K562 (cell line): Measurements from ENCODE around the gene ABLIM2. TPM values are rescaled to one million over a fixed set of nuclear protein-coding genes. Genes with fewer than 3 reads are reported as not detected.
A peak's percentile ranks its signal among the peaks of the same experiment; 100 is the strongest.

Experiments
- ATAC-seq: fragments of 200-7000 bp; cut with Tn5 transposase; 3 replicates; pipeline ENCODE4 v1.9.1; 2020; ENCODE audit warnings: moderate library complexity
- BruUV-seq: library from RNA; stranded (reverse); fragments of 400-500 nt; replicated peaks from 2 replicates; lab custom pipeline; 2021; lab: Mats Ljungman, UMichigan
- CTCF ChIA-PET: fragments of 300-600 bp; formaldehyde crosslinking; extraction: SDS; loops from one replicate; lab custom pipeline; 2021; ENCODE audit warnings: low intra/inter-chr PET ratio; lab: Yijun Ruan, JAX
- POLR2A ChIA-PET: fragments of 300-600, 350-650 bp; sonication (Branson Sonifier 250); formaldehyde crosslinking; extraction: SDS; loops from one replicate; lab custom pipeline; 2021; ENCODE audit warnings: antibody characterized with exemption, inconsistent platforms; lab: Yijun Ruan, JAX
- DNase-seq, 4 experiments: peaks; one replicate each; pipeline versions ENCODE4 v3.0.0 to v3.0.0-alpha.2; 2011 to 2018; ENCODE audit warnings: low spot score in 3 of 4, mixed read lengths in 3 of 4; ENCODE audit errors: extremely low read depth in 1 of 4
- FAIRE-seq: peaks from 2 replicates; lab custom pipeline; 2011; peaks lifted over from hg19 to GRCh38; lab: Jason Lieb, UNC
- H2AFZ ChIP-seq: 2 replicates; pipeline ENCODE4 v1.6.0; 2011; ENCODE audit warnings: low read depth, low read length, control low read depth, inconsistent platforms
- H3K27ac ChIP-seq: fragments of 200-600 bp; 3 replicates; pipeline ENCODE4 v1.8.0; 2011; ENCODE audit warnings: low read depth, mild to moderate bottlenecking, control low read depth, inconsistent platforms, low read length, moderate library complexity, mixed read lengths; ENCODE audit errors: extremely low read depth
- H3K27me3 ChIP-seq, 2 experiments: fragments of 300-600 bp in 1 of 2; 2 replicates in 1 of 2; 3 replicates in 1 of 2; pipeline versions ENCODE4 v1.6.0 to v1.8.0; 2011; ENCODE audit warnings: inconsistent platforms in 2 of 2, low read length in 2 of 2, mild to moderate bottlenecking in 1 of 2, mixed read lengths in 1 of 2, moderate library complexity in 1 of 2; ENCODE audit not compliant: control insufficient read depth in 2 of 2, insufficient read depth in 2 of 2
- H3K36me3 ChIP-seq: fragments of 300-600 bp; 3 replicates; pipeline ENCODE4 v1.8.0; 2011; ENCODE audit warnings: mild to moderate bottlenecking, low read length, inconsistent platforms; ENCODE audit not compliant: control insufficient read depth, insufficient read depth
- H3K4me1 ChIP-seq, 2 experiments: fragments of 200-600 bp in 1 of 2; replicated peaks in 1 of 2; 2 replicates in 1 of 2; 3 replicates in 1 of 2; pipeline versions ENCODE4 v1.5.1 to v1.8.0; 2011; ENCODE audit warnings: inconsistent platforms in 2 of 2, low read length in 2 of 2, mild to moderate bottlenecking in 1 of 2, mixed read lengths in 1 of 2, moderate library complexity in 1 of 2; ENCODE audit not compliant: control insufficient read depth in 2 of 2, insufficient read depth in 2 of 2
- H3K4me2 ChIP-seq: 2 replicates; pipeline ENCODE4 v1.6.1; 2011; ENCODE audit warnings: low read length, control low read depth, inconsistent platforms, mixed read lengths; ENCODE audit not compliant: insufficient read depth
- H3K4me3 ChIP-seq: fragments of 200-600 bp; sonication (generic), shearing (Covaris generic); 2 replicates; pipeline ENCODE4 v1.5.1; 2016; ENCODE audit warnings: control low read depth, inconsistent platforms
- H3K79me2 ChIP-seq: fragments of 200-600 bp; 3 replicates; pipeline ENCODE4 v1.8.0; 2011; ENCODE audit warnings: low read length, inconsistent platforms; ENCODE audit not compliant: control insufficient read depth, insufficient read depth
- H3K9ac ChIP-seq, 2 experiments: 2 replicates each; pipeline versions ENCODE4 v1.6.0 to v1.6.1; 2011; ENCODE audit warnings: low read depth in 2 of 2, low read length in 2 of 2, control low read depth in 1 of 2, inconsistent platforms in 1 of 2, mild to moderate bottlenecking in 1 of 2, mixed read lengths in 1 of 2; ENCODE audit not compliant: insufficient read depth in 1 of 2
- H3K9me1 ChIP-seq: one replicate; pipeline ENCODE4 v1.6.0; 2011; ENCODE audit warnings: inconsistent platforms, mild to moderate bottlenecking, low read length, moderate library complexity; ENCODE audit not compliant: control insufficient read depth, insufficient read depth
- H3K9me3 ChIP-seq: replicated peaks from 2 replicates; pipeline ENCODE4 v1.5.1; 2011; ENCODE audit warnings: low read depth, low read length, inconsistent platforms; ENCODE audit not compliant: control insufficient read depth, insufficient read depth
- H4K20me1 ChIP-seq: replicated peaks from 2 replicates; pipeline ENCODE4 v1.6.1; 2011; ENCODE audit warnings: low read length, inconsistent platforms, mixed read lengths; ENCODE audit not compliant: control insufficient read depth, insufficient read depth
- BCOR ChIP-seq: fragments of 450-650 bp; IDR thresholded peaks from 2 replicates; pipeline ENCODE4 v1.6.1; 2016
- CBX3 ChIP-seq, 2 experiments: IDR thresholded peaks; 1 replicate in 1 of 2; 2 replicates in 1 of 2; pipeline ENCODE4 v1.6.1; 2012; ENCODE audit warnings: inconsistent platforms in 2 of 2, low read length in 2 of 2, borderline replicate concordance in 1 of 2, control low read depth in 1 of 2
- CREB3 ChIP-seq: fragments of 450-650 bp; conservative IDR thresholded peaks from 2 replicates; pipeline ENCODE4 v1.6.1; 2016; ENCODE audit warnings: missing genetic modification characterization, low read depth, mild to moderate bottlenecking, missing compliant biosample characterization, moderate library complexity
- CSDE1 ChIP-seq, 2 experiments: fragments of 450-650 bp; IDR thresholded peaks; 2 replicates each; pipeline ENCODE4 v1.6.1; 2016; ENCODE audit warnings: mild to moderate bottlenecking in 1 of 2
- GABPB2 ChIP-seq: fragments of 250-450 bp; sonication (Bioruptor Pico); conservative IDR thresholded peaks from 2 replicates; pipeline ENCODE4 v1.5.1; 2021; ENCODE audit warnings: mild to moderate bottlenecking
- MIER1 ChIP-seq: fragments of 450-650 bp; IDR thresholded peaks from 2 replicates; pipeline ENCODE4 v1.6.1; 2016; ENCODE audit warnings: antibody characterized with exemption, mild to moderate bottlenecking, low read depth
- PCBP2 ChIP-seq: fragments of 200-400 bp; formaldehyde crosslinking; IDR thresholded peaks from 2 replicates; pipeline ENCODE4 v1.6.1; 2018; ENCODE audit warnings: low read length, low read depth, mild to moderate bottlenecking, moderate library complexity; ENCODE audit not compliant: poor library complexity, severe bottlenecking
- PTBP1 ChIP-seq: fragments of 200-400 bp; formaldehyde crosslinking; IDR thresholded peaks from 2 replicates; pipeline ENCODE4 v1.6.1; 2017; ENCODE audit warnings: low read depth, low read length
- PTTG1 ChIP-seq: fragments of 450-650 bp; IDR thresholded peaks from 2 replicates; pipeline ENCODE4 v1.6.1; 2016; ENCODE audit warnings: low read depth, mild to moderate bottlenecking, missing genetic modification characterization, missing compliant biosample characterization
- RBM25 ChIP-seq: fragments of 200-400 bp; formaldehyde crosslinking; IDR thresholded peaks from 2 replicates; pipeline ENCODE4 v1.6.1; 2018; ENCODE audit warnings: low read length, low read depth, moderate library complexity; ENCODE audit not compliant: severe bottlenecking
- STAT5B ChIP-seq: fragments of 250-450 bp; sonication (Bioruptor Pico); IDR thresholded peaks from 2 replicates; pipeline ENCODE4 v1.8.0; 2021; ENCODE audit warnings: mild to moderate bottlenecking, inconsistent platforms
- TOE1 ChIP-seq, 2 experiments: fragments of 450-650 bp in 1 of 2; sonication (generic) in 1 of 2; formaldehyde crosslinking in 1 of 2; IDR thresholded peaks; 2 replicates each; pipeline versions ENCODE4 v1.7.1 to v1.8.0; 2016 to 2022; ENCODE audit warnings: borderline replicate concordance in 2 of 2, mild to moderate bottlenecking in 2 of 2, antibody characterized with exemption in 1 of 2, inconsistent platforms in 1 of 2, low read depth in 1 of 2, missing genetic modification reagents in 1 of 2, moderate library complexity in 1 of 2
- ZBTB17 ChIP-seq: fragments of 450-650 bp; formaldehyde crosslinking; IDR thresholded peaks from 2 replicates; pipeline ENCODE4 v1.4.0; 2020; ENCODE audit warnings: mild to moderate bottlenecking
- ZC3H11A ChIP-seq: IDR thresholded peaks from 2 replicates; pipeline ENCODE4 v1.6.1; 2012; ENCODE audit warnings: low read depth, low read length, improper control_type of control experiment
- ZC3H8 ChIP-seq: fragments of 450-650 bp; IDR thresholded peaks from 2 replicates; pipeline ENCODE4 v1.6.1; 2017
- ZFP36 ChIP-seq: fragments of 150-350 bp; IDR thresholded peaks from 2 replicates; pipeline ENCODE4 v1.6.1; 2018; ENCODE audit warnings: low read length, low read depth; ENCODE audit not compliant: partially characterized antibody
- ZNF324 ChIP-seq: fragments of 250-450 bp; sonication (Bioruptor Pico); IDR thresholded peaks from 2 replicates; pipeline ENCODE4 v1.4.0; 2020; ENCODE audit warnings: mild to moderate bottlenecking
- ZNF436 ChIP-seq: fragments of 250-450, 450-650 bp; sonication (Bioruptor Pico); formaldehyde crosslinking; IDR thresholded peaks from 2 replicates; pipeline ENCODE4 v1.7.0; 2020; ENCODE audit warnings: mild to moderate bottlenecking
- ZNF583 ChIP-seq: fragments of 250-450 bp; sonication (Bioruptor Pico); IDR thresholded peaks from 2 replicates; pipeline ENCODE4 v1.4.0; 2020
- ZNF766 ChIP-seq: fragments of 200-800 bp; sonication (Bioruptor generic); conservative IDR thresholded peaks from 2 replicates; pipeline ENCODE4 v1.6.1; 2016; ENCODE audit warnings: missing genetic modification characterization, missing compliant biosample characterization
- WGBS: fragments of 100-300 bp; shearing (Covaris generic); methylation state at CpG from one replicate; pipeline ENCODE4 v1.1.6; 2016; ENCODE audit warnings: low coverage, mixed read lengths; ENCODE audit not compliant: insufficient coverage; ENCODE audit errors: missing lambda C conversion rate; 5-methylcytosine and 5-hydroxymethylcytosine counted together
- in situ Hi-C: fragments of 300-500 bp; cut with MboI; formaldehyde crosslinking; loops from 4 replicates; pipeline ENCODE4 v1.15.0; 2018; ENCODE audit warnings: inconsistent platforms, mixed read lengths
- intact Hi-C: fragments of 100-400 bp; cut with micrococcal nuclease; formaldehyde crosslinking; loops from 2 replicates; pipeline ENCODE4 v1.14.2; 2022
- polyA plus RNA-seq, 8 experiments: library from polyadenylated mRNA; depleted of rRNA in 4 of 8; stranded (reverse) in 5 of 8; unstranded in 3 of 8; fragments of >200 nt; fragmentation: Nextera tagmentation in 2 of 8; fragmentation: Illumina TruSeq in 1 of 8; extraction: Ambion mirVana in 2 of 8; extraction: Trizol in 1 of 8; gene quantifications; 2 replicates each; pipeline versions ENCODE4 v1.2.1 to v1.2.3, GENCODE V29; 2011 to 2014; ENCODE audit warnings: inconsistent platforms in 1 of 8, missing spikeins in 1 of 8
- total RNA-seq, 7 experiments: library from RNA; depleted of rRNA in 6 of 7; stranded (reverse); fragments of >200 nt in 6 of 7; fragmentation: Illumina TruSeq in 2 of 7; extraction: Trizol in 2 of 7; gene quantifications; 2 replicates each; pipeline versions ENCODE4 v1.2.1 to v1.2.3, GENCODE V29; 2011 to 2021; ENCODE audit warnings: low replicate concordance in 1 of 7

ABLIM2 gene
- total and polyA plus RNA-seq, 9 of the 15 experiments (the other 6 are each of a cell fraction or from before 2014, with no cell fraction given): not detected

- TF ChIP-seq STAT5B (CRISPR knock-in tag) (no peak), CBX3 (IDR thresholded peaks at IDR 0.05; ENCODE audit: borderline replicate concordance in 1 of 2, low read length in 2 of 2) (no peak), ZC3H11A (no peak), ZNF436 (CRISPR knock-in tag) (no peak), PTBP1 (0 out of 2 replicates have a peak, but pooled peaks have one; percentile 44), GABPB2 (CRISPR knock-in tag) (no peak), ZC3H8 (no peak), ZFP36 (peak; percentile 83), CSDE1 (IDR thresholded peaks at IDR 0.05) (no peak), BCOR (peak; percentile 55; the same call in 1 of the 2 replicates), RBM25 (peak; percentile 87), ZNF324 (CRISPR knock-in tag) (no peak), ZNF766 (CRISPR knock-in tag) (no peak)
These were observed 60.1 kb downstream of the ABLIM2 start (continued) for GRCh38 chr4:8098506-8098905.

GRCh38 chr4:8097721-8098345, 60.8 kb downstream of the ABLIM2 start:
- Histone ChIP-seq H3K27me3 (peaks cover 2 to 54% of the 10 kb centered on the region in 2 experiments; a peak in 3 of 5 replicates), H2AFZ (no peak overlapping the region), H4K20me1 (peaks cover 7% of the 10 kb centered on the region; the same call in 1 of the 2 replicates), H3K9me3 (0 out of 2 replicates have a peak, but pooled peaks cover 2% of the 10 kb centered on the region), H3K4me2 (no peak overlapping the region), H3K4me1 (no peaks in the 10 kb centered on the region), H3K9me1 (no peaks in the 10 kb centered on the region), H3K4me3 (no peak overlapping the region), H3K9ac (no peak overlapping the region), H3K36me3 (no peaks in the 10 kb centered on the region), H3K27ac (no peak overlapping the region), H3K79me2 (no peaks in the 10 kb centered on the region)
- CTCF ChIA-PET: no interaction called here
- TF ChIP-seq ZNF583 (CRISPR knock-in tag) (no peak), CREB3 (tag) (no peak), ZNF436 (CRISPR knock-in tag) (no peak), ZBTB17 (CRISPR knock-in tag) (no peak), TOE1 (IDR thresholded peaks at IDR 0.05; ENCODE audit: borderline replicate concordance) (no peak), TOE1 (CRISPR knock-in tag; IDR thresholded peaks at IDR 0.05; ENCODE audit: borderline replicate concordance, low read depth) (no peak), PCBP2 (no peak), MIER1 (no peak), PTTG1 (tag) (no peak)
- 3% methylated on average over 8 of the region's 8 CpGs for WGBS
- intact Hi-C loops: no loop called here
- FAIRE-seq (no peak), DNase-seq (no peak), ATAC-seq (no peak)
- POLR2A ChIA-PET: interaction anchor here (0.6 kb wide), 1 partner anchor 120 kb away, joined by 4 read pairs; no protein-coding TSS in a partner anchor
- in situ Hi-C loops: no loop called here
- no TSS peak for BruUV-seq
